SK-N-SH (cell line): Measurements from ENCODE around the gene OPTC.

Experiments
- RAD21 ChIP-seq: IDR thresholded peaks from 2 replicates; pipeline ENCODE4 v1.6.1; 2012; ENCODE audit warnings: mild to moderate bottlenecking, low read length
- RCOR1 ChIP-seq: fragments of 150-350 bp; IDR thresholded peaks from 2 replicates; pipeline ENCODE4 v1.6.1; 2017; ENCODE audit warnings: antibody characterized with exemption, low read length
- REST ChIP-seq: IDR thresholded peaks from 2 replicates; pipeline ENCODE4 v1.6.1; 2012; ENCODE audit warnings: mild to moderate bottlenecking, low read depth, low read length, moderate library complexity
- SIN3A ChIP-seq: IDR thresholded peaks from 2 replicates; pipeline ENCODE4 v1.6.1; 2012; ENCODE audit warnings: low read depth, mild to moderate bottlenecking, low read length, moderate library complexity, borderline replicate concordance
- TCF12 ChIP-seq: IDR thresholded peaks from 2 replicates; pipeline ENCODE4 v1.4.0; 2012
- USF2 ChIP-seq: fragments of 150-350 bp; IDR thresholded peaks from 2 replicates; pipeline ENCODE4 v1.6.1; 2017; ENCODE audit warnings: antibody characterized with exemption, low read length, low read depth, borderline replicate concordance

- no peak for TF ChIP-seq SIN3A
- no peak for TF ChIP-seq TCF12
- no peak for TF ChIP-seq RCOR1
- TF ChIP-seq RAD21: no peak
- no peak for TF ChIP-seq USF2
- no peak for TF ChIP-seq REST
These were observed 13.8 kb downstream of the OPTC start for GRCh38 chr1:203507759-203508158.
